ENCODE measurements around the gene RASSF8.

DNA sequence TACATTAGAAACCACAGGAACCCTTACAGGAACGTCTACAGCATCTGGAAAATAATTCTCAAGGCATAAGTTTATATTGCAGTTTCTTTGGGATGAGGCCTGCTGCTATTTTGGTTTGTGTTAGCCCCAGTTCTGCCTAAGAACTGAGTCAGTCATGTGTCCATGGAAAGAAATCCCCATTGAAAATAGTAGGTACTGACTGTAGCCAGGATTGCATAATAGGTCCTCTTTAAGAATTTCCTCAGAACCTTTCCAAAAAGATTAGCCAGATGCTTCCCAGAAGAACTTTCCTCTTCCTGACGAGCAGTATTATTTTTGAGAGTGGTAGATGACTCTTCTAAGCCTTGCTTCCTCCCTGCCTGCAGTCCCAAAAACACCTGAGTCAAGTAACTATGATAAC is 52.6 kb downstream of the RASSF8 start:
- TF ChIP-seq RBBP5 (IDR thresholded peaks at IDR 0.05; ENCODE audit: borderline replicate concordance, insufficient read depth, low read length, poor library complexity, severe bottlenecking) (no peak), ZKSCAN1 (IDR thresholded peaks at IDR 0.05; ENCODE audit: low read depth, low read length) (no peak), GABPA (tag; conservative IDR thresholded peaks at IDR 0.05; ENCODE audit: low read depth) (no peak), BCL6 (CRISPR knock-in tag; IDR thresholded peaks at IDR 0.05) (no peak), FOXA1 (IDR thresholded peaks at IDR 0.05; ENCODE audit: borderline replicate concordance) (no peak), SMC3 (conservative IDR thresholded peaks at IDR 0.05; ENCODE audit: insufficient read depth, low read depth, low read length) (no peak), EZH2 (IDR thresholded peaks at IDR 0.05; ENCODE audit: borderline replicate concordance, low read depth, low read length) (no peak)
